ENCODE data around the gene ZNF800.

- TF ChIP-seq CTCF (IDR thresholded peaks at IDR 0.05): no peak
- no peak for TF ChIP-seq POLR2A (IDR thresholded peaks at IDR 0.05)
These were observed 26.7 kb upstream of the ZNF800 start for GRCh38 chr7:127419196-127419595.
